GM18870 (cell line): ENCODE data around the gene ITGB1.
"Not testable (repeated sequence)": the region's sequence is repeated elsewhere in the genome, so short reads cannot be mapped to it uniquely, and the experiment has no call there.

Experiments used
- ATAC-seq: cut with Tn5 transposase; IDR thresholded peaks from one replicate; pipeline ENCODE4 v1.9.1; 2021; ENCODE audit warnings: moderate library complexity; ENCODE audit not compliant: unreplicated experiment

Gene ITGB1

GRCh38 chr10:32980558-32981468 is 22.8 kb upstream of the ITGB1 start:
- peak; percentile 88 for ATAC-seq

DNA sequence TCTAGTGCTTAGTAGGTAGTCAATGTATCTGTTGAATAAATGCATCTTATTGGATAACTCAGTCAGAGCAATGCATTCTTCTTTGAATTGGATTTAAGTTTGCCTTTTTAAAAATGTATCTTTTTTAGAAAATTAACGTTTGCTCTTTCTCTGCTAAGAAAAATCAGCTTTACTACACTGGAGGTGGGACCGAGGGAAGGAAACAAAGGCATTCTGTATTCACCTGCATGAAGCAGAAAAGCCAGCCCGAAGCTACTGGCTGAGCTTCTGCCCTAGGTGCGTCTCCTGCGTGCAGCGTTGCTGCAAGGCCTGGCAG is 22.2 kb upstream of the ITGB1 start:
- no peak for ATAC-seq

DNA sequence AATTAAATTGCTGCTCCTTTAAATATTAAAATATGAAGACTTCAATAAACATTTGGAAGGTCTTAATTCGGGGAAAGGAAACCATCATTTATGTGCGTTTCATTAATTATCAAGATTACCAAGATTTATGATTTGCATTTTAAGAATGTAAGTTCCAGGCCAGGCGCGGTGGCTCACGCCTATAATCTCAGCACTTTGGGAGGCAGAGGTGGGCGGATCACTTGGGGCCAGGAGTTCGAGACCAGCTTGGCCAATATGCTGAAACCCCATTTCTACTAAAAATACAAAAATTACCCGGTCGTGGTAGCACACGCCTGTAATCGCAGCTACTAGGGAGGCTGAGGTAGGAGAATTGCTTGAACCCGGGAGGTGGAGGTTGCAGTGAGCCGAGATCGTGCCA is 21.7 kb upstream of the ITGB1 start:
- not testable (repeated sequence) for ATAC-seq

GRCh38 chr10:32979041-32979440 is 21.0 kb upstream of the ITGB1 start:
- ATAC-seq = no peak

DNA sequence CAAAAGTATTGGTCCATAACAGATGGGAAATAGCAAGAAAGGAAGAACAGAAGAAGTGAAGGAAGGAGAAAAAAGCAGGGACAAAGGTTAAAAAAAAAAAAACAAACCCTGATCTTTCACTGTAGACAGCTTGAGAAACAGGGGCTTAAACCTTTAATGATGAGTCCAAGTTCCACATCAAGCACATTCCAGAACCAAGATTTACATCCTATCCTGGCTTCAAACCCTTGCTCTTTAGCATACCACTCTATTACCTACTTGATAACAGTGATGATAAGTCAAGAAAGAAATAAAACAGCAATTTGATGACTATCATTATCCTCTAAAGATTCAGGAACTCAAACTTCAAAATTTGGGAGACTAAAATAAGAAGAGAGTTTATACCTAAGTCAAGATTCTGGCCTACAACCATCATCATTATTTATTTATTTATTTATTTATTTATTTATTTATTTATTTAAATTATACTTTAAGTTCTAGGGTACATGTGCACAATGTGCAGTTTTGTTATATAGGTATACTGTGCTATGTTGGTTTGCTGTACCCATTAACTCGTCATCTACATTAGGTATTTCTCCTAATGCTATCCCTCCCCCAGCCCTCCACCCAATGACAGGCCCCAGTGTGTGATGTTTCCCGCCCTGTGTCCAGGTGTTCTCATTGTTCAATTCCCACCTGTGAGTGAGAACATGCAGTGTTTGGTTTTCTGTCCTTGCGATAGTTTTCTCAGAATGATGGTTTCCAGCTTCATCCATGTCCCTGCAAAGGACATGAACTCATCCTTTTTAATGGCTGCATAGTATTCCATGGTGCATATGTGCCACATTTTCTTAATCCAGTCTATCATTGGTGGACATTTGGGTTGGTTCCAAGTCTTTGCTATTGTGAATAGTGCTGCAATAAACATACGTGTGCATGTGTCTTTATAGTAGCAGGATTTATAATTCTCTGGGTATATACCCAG is 20.1 kb upstream of the ITGB1 start:
- ATAC-seq = not testable (repeated sequence)

- no peak for ATAC-seq
Observed at GRCh38 chr10:32976338-32976737, 18.3 kb upstream of the ITGB1 start.

- no peak for ATAC-seq
Observed at GRCh38 chr10:32972929-32973328, 14.9 kb upstream of the ITGB1 start.

GRCh38 chr10:32972460-32972859 is 14.4 kb upstream of the ITGB1 start:
- no peak for ATAC-seq

GRCh38 chr10:32971536-32972091 is 13.6 kb upstream of the ITGB1 start:
- no peak for ATAC-seq

DNA sequence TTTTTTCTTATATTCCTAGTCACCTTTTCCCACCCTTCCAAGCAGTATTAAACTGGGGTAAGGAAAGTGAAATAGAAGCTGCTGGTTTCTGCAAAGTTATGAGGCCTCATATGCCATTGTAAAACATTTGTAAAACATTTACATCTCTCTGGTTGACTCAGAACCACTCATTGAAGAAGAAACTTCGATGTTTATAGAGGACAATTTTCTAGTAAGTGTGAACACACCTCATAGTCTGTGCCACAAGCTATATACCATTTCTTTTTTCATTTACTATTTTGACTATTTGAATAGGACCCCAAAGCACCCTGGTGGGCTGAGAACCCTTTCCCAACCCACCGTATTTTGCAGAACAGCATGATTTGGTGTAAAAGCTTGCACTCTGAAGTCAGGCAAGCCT is 12.9 kb upstream of the ITGB1 start:
- ATAC-seq = peak; percentile 84

- no peak for ATAC-seq
Observed at GRCh38 chr10:32964270-32964669, 6.2 kb upstream of the ITGB1 start.

- ATAC-seq = no peak
Observed at GRCh38 chr10:32963096-32963495, 5.1 kb upstream of the ITGB1 start.

DNA sequence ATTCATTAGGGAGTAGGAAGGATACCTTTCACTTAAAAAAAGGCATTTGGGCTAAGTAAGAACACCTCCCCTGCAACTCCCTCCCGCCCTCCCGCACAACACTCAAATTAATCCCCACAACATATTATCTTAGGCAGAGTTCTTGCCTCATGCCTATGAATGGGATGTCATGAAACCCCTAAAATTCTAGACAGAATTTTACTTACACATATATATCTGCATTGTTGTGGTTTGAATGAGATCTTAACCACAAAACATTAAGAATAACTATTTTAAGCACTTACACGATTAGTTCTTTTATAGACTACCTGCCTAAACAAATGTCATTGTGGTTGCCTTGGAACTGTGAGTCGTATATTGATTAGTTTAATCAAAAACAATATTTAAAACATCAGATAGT is 4.5 kb upstream of the ITGB1 start:
- no peak for ATAC-seq

- peak; percentile 0 for ATAC-seq
Observed at GRCh38 chr10:32961895-32962369, 3.9 kb upstream of the ITGB1 start.

DNA sequence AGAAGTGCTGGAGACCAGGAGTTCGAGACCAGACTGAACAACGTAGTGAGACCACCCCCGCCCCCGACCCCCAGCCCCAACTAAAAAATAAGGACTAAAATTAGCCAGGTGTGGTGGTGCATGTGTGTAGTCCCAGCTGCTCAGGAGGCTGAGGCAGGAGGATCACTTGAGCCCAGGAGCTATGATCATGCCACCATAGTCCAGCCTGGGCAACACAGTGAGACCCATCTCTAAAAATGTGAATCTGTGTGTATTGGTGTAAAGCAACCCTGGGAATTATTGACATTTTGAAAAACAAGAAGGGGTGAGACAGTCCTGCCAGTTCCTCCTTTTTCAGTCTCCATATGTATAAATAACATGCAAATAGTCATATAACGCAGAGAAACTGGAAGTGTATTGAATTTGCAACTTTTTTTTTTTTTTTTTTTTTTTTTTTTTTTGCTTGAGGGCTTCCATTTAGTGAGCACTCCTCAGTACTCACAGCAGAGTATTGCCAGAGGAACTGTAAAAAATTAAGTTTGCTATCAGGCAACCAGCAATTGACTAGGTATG is 3.4 kb upstream of the ITGB1 start:
- peak; percentile 29 for ATAC-seq

DNA sequence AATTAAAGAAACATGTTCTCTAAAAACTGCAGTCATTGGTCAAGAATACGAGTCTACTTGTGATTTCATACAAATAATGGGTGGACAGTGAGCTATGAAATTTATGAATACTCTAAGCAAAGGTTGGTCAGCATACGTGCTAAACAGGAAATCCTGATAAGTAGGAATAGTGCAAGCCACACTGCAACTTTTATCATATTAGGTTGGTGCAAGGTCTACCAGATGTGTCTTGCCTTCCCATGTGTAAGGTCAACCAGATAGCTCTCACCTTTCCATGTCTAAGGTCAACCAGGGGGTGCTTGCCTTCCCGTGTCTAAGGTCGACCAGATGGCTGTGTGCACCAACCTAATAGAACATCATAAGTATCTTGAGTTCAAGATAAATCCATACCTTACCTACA is 2.0 kb upstream of the ITGB1 start:
- no peak for ATAC-seq

DNA sequence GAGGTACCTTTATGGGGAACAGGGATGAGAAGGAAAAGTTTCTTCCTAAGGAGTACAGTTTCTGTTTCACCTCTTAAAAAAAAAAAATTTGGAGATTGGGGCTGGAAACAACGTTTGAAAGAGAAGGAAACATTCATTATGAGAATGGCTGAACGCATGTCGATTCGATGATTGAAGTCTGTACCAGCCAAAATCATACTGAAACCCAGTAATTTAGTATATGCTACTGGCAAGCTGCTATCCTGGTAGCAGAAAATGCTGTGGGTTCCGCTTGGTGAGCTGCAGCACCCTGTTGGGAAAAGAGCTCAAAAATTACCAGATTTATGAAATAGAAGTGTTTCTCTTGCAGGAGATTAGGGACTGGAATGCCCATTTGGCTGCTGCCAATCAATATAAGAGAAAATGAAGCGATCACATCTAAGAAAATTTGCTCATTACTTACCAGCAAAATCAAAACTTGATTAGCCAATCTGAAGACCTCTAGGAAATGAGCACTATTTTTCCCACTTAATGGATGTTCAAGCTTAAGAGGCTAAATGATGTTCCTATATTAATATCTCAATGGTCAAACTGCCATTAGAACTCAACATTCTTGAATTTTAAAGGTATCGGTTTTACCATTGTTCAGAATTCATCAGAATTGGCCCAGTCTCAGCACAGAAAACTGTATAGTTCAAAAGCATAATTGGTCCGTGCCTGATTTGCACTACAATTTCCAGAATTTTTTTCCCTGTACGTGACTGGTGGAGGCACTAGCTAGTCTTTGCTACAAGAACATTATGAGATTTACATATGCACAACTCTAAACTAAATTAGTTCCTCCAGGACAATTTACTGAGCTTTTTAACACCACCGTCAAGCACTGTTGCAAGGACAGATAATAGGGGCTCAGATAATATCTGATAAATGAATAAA is 1.2 kb upstream of the ITGB1 start:
- peak; percentile 59 for ATAC-seq

DNA sequence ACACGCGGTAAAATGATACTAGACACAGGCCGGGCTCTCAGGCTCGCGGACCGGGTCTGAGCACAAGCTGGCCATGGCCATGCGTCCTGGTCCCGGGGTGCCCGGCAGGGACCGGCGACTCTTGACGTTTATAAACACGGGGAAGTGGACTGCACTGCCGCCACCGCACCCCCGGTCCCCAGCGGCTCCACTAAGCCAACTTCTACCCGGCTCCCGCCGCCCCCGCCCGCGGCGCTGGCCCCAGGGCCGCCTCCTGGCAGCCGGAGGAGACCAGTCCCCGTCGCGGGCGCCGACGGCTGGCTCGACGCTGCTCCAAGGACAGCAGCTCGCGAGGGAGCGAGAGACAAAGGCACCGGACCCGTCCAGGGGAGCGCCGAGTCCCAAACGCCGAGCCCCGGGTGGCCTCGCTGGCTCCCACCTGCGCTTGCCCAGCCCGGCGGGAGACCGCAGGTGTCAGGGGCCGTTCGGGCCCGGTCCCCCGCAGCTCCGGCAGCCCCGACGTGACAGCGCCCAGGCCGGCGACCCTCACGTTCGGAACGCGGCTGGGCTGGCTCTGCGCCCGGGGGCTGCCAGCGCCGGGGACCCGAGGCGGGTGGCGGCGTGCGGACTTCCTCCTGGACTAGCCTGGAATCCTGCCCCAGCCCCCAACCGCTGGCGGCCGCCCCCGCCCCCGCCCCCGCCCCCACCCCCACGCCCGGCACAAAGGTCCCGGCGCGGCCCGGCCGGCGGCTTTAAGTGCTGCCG is 517 bp downstream of the ITGB1 start:
- ATAC-seq = no peak
